Tibial nerve (tissue), 4 donors: ENCODE data around the gene CEP76. TPM values are rescaled to one million over a fixed set of nuclear protein-coding genes. Genes with fewer than 3 reads are reported as not detected.

Experiments
- DNase-seq, 2 donors: peaks; one replicate each; pipeline ENCODE4 v3.0.0-alpha.2; 2019; ENCODE audit warnings: low spot score in 2 of 2
- H3K27ac ChIP-seq, 4 donors: fragments of 200-600 bp; sonication (generic) in 3 of 4; one replicate each; pipeline ENCODE4 v1.5.1; 2017 to 2019; ENCODE audit warnings: mild to moderate bottlenecking in 1 of 4
- H3K27me3 ChIP-seq, 2 donors: fragments of 200-600 bp; sonication (generic) in 1 of 2; one replicate each; pipeline versions ENCODE4 v1.5.1 to v1.6.0; 2017 to 2019
- H3K36me3 ChIP-seq, 3 donors: fragments of 200-600 bp; sonication (generic); one replicate each; pipeline ENCODE4 v1.5.1; 2018 to 2019
- H3K4me1 ChIP-seq, 4 donors: fragments of 200-600 bp; sonication (generic) in 3 of 4; one replicate each; pipeline ENCODE4 v1.5.1; 2017 to 2019
- H3K4me3 ChIP-seq, 4 donors: fragments of 200-600 bp; sonication (generic) in 3 of 4; one replicate each; pipeline ENCODE4 v1.5.1; 2017 to 2019; ENCODE audit warnings: mild to moderate bottlenecking in 1 of 4, moderate library complexity in 1 of 4
- H3K9me3 ChIP-seq, 4 donors: fragments of 200-600 bp; sonication (generic) in 3 of 4; one replicate each; pipeline ENCODE4 v1.5.1; 2017 to 2019
- EP300 ChIP-seq, 2 donors: sonication (generic); formaldehyde crosslinking; IDR thresholded peaks; one replicate each; pipeline ENCODE4 v1.6.1; 2017; ENCODE audit warnings: antibody characterized with exemption in 2 of 2, mild to moderate bottlenecking in 1 of 2
- POLR2A ChIP-seq, 2 donors: fragments of 450-650 bp; IDR thresholded peaks; one replicate each; pipeline ENCODE4 v1.6.1; 2017; ENCODE audit warnings: antibody characterized with exemption in 2 of 2, mild to moderate bottlenecking in 2 of 2, moderate library complexity in 2 of 2
- WGBS, 2 donors: methylation state at CpG; one replicate each; pipeline ENCODE4 v1.1.5; 2018; 5-methylcytosine and 5-hydroxymethylcytosine counted together
- total RNA-seq, 4 donors: library from RNA; depleted of rRNA; stranded (reverse); fragments of >200 nt; gene quantifications; one replicate each; pipeline ENCODE4 v1.1.0, GENCODE V29; 2016
- TF ChIP-seq, protein P1 (sequence below), 5 experiments: fragments of 200-600 bp in 3 of 5; fragments of 450-650 bp in 2 of 5; sonication (generic) in 3 of 5; IDR thresholded peaks; one replicate each; pipeline ENCODE4 v1.5.1; 2016 to 2019; ENCODE audit warnings: antibody characterized with exemption in 5 of 5, mild to moderate bottlenecking in 3 of 5, moderate library complexity in 2 of 5

The CEP76 gene
- total RNA-seq, 4 donors from 2014 or later: 3.1 to 13.6 (median 9.8) TPM

DNA sequence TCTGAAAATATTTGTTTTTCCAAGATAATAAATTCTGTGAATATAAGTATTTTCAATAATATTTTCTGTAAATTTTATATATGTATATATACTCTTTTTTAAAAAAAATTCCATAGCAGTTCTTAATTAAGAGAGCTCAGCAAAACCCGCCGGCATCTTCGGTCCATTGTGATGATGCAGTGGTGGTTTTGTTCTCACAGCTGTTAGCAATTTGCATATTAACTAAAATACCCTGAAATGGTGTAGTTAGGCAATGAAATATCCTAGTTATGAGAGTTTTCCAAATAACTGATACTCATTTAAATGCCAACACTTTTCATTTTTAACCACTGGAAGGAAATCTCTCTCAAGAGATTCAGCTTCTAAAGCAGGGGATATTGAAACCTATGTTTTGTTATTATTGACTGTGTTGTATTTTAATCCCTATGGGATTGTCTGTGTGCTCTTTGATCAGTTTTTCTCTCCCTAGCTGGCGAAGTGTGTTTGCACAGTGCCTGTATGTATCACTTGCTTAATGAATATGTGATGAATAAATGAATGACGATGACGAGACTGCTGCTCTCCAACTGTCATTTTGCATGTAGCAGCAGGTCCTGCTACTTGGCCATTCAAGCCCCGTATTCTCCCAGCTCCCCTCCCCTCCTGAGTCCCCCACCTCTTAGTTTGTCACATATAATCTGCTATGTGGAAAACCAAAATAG lies 42.7 kb upstream of the CEP76 start:
- no peaks in the 10 kb centered on the region for H3K4me1 ChIP-seq
- 78 to 84% methylated on average over 7 of the region's 7 CpGs for WGBS, 2 donors
- H3K27me3 ChIP-seq: no peaks in the 10 kb centered on the region
- DNase-seq: no peak
- H3K9me3 ChIP-seq: no peaks in the 10 kb centered on the region
- H3K27ac ChIP-seq: no peak overlapping the region
- TF ChIP-seq POLR2A (IDR thresholded peaks at IDR 0.05): no peak
- TF ChIP-seq EP300 (IDR thresholded peaks at IDR 0.05): no peak
- TF ChIP-seq, protein P1, sequence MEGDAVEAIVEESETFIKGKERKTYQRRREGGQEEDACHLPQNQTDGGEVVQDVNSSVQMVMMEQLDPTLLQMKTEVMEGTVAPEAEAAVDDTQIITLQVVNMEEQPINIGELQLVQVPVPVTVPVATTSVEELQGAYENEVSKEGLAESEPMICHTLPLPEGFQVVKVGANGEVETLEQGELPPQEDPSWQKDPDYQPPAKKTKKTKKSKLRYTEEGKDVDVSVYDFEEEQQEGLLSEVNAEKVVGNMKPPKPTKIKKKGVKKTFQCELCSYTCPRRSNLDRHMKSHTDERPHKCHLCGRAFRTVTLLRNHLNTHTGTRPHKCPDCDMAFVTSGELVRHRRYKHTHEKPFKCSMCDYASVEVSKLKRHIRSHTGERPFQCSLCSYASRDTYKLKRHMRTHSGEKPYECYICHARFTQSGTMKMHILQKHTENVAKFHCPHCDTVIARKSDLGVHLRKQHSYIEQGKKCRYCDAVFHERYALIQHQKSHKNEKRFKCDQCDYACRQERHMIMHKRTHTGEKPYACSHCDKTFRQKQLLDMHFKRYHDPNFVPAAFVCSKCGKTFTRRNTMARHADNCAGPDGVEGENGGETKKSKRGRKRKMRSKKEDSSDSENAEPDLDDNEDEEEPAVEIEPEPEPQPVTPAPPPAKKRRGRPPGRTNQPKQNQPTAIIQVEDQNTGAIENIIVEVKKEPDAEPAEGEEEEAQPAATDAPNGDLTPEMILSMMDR (IDR thresholded peaks at IDR 0.05): no peak
- no peaks in the 10 kb centered on the region for H3K36me3 ChIP-seq
- no peak overlapping the region for H3K4me3 ChIP-seq

DNA sequence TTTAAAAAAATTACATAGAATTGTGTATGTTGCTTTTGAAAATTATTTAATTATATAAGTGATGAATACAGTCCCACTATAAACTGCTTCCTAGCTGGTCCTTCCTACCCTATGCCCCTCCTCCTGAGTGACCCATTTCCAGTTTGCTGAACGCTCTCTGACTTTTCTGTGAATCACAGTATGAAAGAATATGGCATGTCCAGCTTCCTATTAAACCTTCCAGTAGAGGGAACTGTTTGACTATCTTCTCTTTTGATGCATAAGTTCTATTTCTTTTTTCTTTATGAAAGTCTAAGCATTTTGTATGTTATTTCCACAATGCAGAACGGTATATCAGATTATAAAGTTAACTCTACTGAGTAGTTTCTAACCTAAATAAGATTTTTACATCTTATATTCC lies 41.6 kb upstream of the CEP76 start:
- no peak for TF ChIP-seq POLR2A (IDR thresholded peaks at IDR 0.05)
- TF ChIP-seq, protein P1 (IDR thresholded peaks at IDR 0.05): peak; percentile 26 to 50 (median 39)
- DNase-seq: no peak
- H3K27ac ChIP-seq: no peak overlapping the region
- H3K36me3 ChIP-seq: no peaks in the 10 kb centered on the region
- H3K4me1 ChIP-seq: no peaks in the 10 kb centered on the region
- no peaks in the 10 kb centered on the region for H3K27me3 ChIP-seq
- WGBS, 2 donors: 0 to 2% methylated on average over 2 of the region's 2 CpGs
- H3K4me3 ChIP-seq: no peak overlapping the region
- H3K9me3 ChIP-seq: no peaks in the 10 kb centered on the region

DNA sequence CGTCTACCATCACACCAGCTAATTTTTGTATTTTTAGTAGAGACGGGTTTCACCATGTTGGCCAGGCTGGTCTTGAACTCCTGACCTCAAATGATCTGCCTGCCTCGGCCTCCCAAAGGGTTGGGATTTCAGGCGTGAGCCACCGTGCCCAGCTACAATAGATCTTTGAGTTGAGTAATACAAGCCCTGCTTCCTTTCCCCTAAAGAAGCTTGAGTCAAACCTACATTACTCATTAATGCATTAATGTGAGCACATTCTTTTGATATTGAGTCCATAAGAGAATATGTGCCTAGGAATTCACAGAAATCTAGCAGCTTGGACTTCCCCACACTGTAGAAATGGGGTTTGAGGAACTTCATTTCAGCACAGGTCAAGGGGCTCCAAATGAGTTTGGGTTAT lies 39.9 kb upstream of the CEP76 start:
- WGBS, 2 donors: 47 to 53% methylated on average over 5 of the region's 5 CpGs
- no peaks in the 10 kb centered on the region for H3K9me3 ChIP-seq
- TF ChIP-seq POLR2A (IDR thresholded peaks at IDR 0.05) (no peak), EP300 (IDR thresholded peaks at IDR 0.05) (no peak)
- TF ChIP-seq, protein P1 (IDR thresholded peaks at IDR 0.05): no peak
- no peaks in the 10 kb centered on the region for H3K27me3 ChIP-seq
- H3K4me1 ChIP-seq: no peaks in the 10 kb centered on the region
- DNase-seq: no peak
- no peak overlapping the region for H3K4me3 ChIP-seq
- no peaks in the 10 kb centered on the region for H3K36me3 ChIP-seq
- no peak overlapping the region for H3K27ac ChIP-seq

DNA sequence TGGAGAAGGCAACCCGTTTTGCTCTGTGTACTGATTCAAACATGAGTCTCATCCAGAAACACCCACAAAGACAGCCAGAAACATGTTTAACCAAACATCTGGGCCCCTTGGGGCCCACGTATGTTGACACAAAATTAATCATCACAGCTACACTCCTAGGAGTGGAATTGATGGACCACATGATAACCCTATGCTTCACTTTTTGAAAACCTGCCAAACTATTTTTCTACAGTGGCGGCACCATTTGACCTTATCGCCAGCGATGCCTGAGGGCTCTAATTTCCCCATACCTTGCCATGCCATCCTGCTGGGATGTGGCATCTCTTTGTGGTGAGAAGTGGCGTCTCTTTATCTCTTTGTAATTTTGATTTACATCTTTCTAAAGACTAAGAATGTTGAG lies 38.8 kb upstream of the CEP76 start:
- no peak for DNase-seq
- Histone ChIP-seq H3K36me3 (no peaks in the 10 kb centered on the region), H3K4me3 (no peak overlapping the region), H3K27ac (no peak overlapping the region), H3K9me3 (no peaks in the 10 kb centered on the region), H3K27me3 (no peaks in the 10 kb centered on the region), H3K4me1 (no peaks in the 10 kb centered on the region)
- WGBS, 2 donors: 75 to 80% methylated on average over 6 of the region's 6 CpGs
- TF ChIP-seq, protein P1 (IDR thresholded peaks at IDR 0.05): no peak
- TF ChIP-seq POLR2A (IDR thresholded peaks at IDR 0.05) (no peak), EP300 (IDR thresholded peaks at IDR 0.05) (no peak)

DNA sequence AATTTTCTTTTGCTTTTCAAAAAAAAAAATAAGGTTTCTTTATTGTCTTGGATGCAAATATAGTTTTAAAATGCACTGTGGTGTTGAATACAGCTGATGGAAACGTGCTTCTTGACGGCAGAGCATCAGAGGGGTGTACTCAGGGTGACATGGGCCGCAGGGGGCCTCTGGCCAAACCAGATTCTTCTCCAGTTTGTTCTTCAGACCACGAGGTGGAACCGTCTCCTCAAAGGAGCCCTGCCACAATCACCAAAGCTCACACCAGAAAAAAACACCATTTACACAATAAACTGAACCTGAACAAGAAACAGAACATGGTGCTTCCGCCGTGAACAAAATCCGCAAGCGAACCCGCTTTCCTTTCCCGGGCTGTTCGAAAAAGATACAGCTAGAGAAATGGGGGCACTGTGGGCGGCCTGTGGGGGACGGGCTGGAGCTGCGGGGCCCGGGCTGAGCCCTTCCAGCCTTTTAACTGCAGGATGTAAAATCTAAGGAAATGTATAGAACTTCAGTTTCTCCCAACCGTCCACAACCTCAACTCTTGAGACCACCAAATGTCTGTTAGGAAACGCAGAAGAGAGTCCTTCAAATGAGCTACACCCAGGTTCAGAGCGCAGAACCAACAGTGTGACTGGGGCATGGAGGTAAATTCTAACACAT lies 34.9 kb upstream of the CEP76 start:
- Histone ChIP-seq H3K9me3 (no peaks in the 10 kb centered on the region), H3K4me1 (no peaks in the 10 kb centered on the region), H3K36me3 (no peaks in the 10 kb centered on the region), H3K27me3 (no peaks in the 10 kb centered on the region), H3K27ac (no peak overlapping the region), H3K4me3 (no peak overlapping the region)
- no peak for DNase-seq
- 83 to 88% methylated on average over 19 of the region's 19 CpGs for WGBS, 2 donors
- TF ChIP-seq, protein P1 (IDR thresholded peaks at IDR 0.05): no peak
- TF ChIP-seq EP300 (IDR thresholded peaks at IDR 0.05): no peak
- no peak for TF ChIP-seq POLR2A (IDR thresholded peaks at IDR 0.05)
